Adrenal gland (tissue), 12 donors: Measurements from ENCODE around the gene ZNF813. TPM values are rescaled to one million over a fixed set of nuclear protein-coding genes. Genes with fewer than 3 reads are reported as not detected.
A peak's percentile ranks its signal among the peaks of the same experiment; 100 is the strongest.

Experiments
- DNase-seq, 7 donors: peaks; one replicate each; pipeline ENCODE4 v3.0.0-alpha.2; 2019 to 2020
- H3K27ac ChIP-seq, 5 donors: fragments of 200-600 bp; sonication (generic) in 4 of 5; 1 replicate in 3 of 5; 2 replicates in 2 of 5; pipeline versions ENCODE4 v1.5.1 to v1.8.0; 2016 to 2020; ENCODE audit warnings: mild to moderate bottlenecking in 1 of 5
- H3K27me3 ChIP-seq: fragments of 200-600 bp; 2 replicates; pipeline ENCODE4 v1.8.0; 2021
- H3K36me3 ChIP-seq, 2 donors: fragments of 200-600 bp; replicated peaks in 1 of 2; 1 replicate in 1 of 2; 2 replicates in 1 of 2; pipeline versions ENCODE4 v1.5.1 to v1.8.0; 2018 to 2022
- H3K4me1 ChIP-seq, 2 donors: fragments of 200-600 bp; replicated peaks in 1 of 2; 1 replicate in 1 of 2; 2 replicates in 1 of 2; pipeline versions ENCODE4 v1.5.1 to v1.8.0; 2018 to 2021
- H3K4me3 ChIP-seq, 4 donors: fragments of 200-600 bp; sonication (generic) in 3 of 4; one replicate each; pipeline ENCODE4 v1.5.1; 2016 to 2018
- H3K9me3 ChIP-seq, 3 donors: fragments of 200-600 bp; sonication (generic) in 1 of 3; replicated peaks in 1 of 3; 1 replicate in 2 of 3; 2 replicates in 1 of 3; pipeline versions ENCODE4 v1.5.1 to v1.8.0; 2016 to 2021
- CTCF ChIP-seq, 6 experiments: fragments of 450-650 bp in 4 of 6; fragments of 200-600 bp in 2 of 6; sonication (generic) in 1 of 6; IDR thresholded peaks; 1 replicate in 5 of 6; 2 replicates in 1 of 6; pipeline versions ENCODE4 v1.5.1 to v1.8.0; 2016 to 2021; ENCODE audit warnings: antibody characterized with exemption in 6 of 6, mild to moderate bottlenecking in 2 of 6, moderate library complexity in 1 of 6
- POLR2A ChIP-seq, 2 donors: fragments of 450-650 bp; IDR thresholded peaks; one replicate each; pipeline ENCODE4 v1.6.1; 2017; ENCODE audit warnings: antibody characterized with exemption in 2 of 2, mild to moderate bottlenecking in 2 of 2, moderate library complexity in 1 of 2
- WGBS, 4 donors: extraction: QIAGEN DNeasy Blood & Tissue Kit in 2 of 4; methylation state at CpG; one replicate each; pipeline versions ENCODE4 v1.1.5 to v1.1.7; 2013 to 2017; 5-methylcytosine and 5-hydroxymethylcytosine counted together
- intact Hi-C, 2 donors: fragments of 100-400 bp; cut with DNase I; formaldehyde crosslinking; loops; one replicate each; pipeline versions ENCODE4 v1.14.1 to v1.15.0; 2022 to 2023
- polyA plus RNA-seq, 3 donors: library from polyadenylated mRNA; stranded (reverse); fragments of 200-250 nt in 2 of 3; fragments of 350-450 nt in 1 of 3; fragmentation: Illumina TruSeq in 1 of 3; extraction: RNeasy Lipid Tissue Mini Kit (QIAGEN cat#74804) in 1 of 3; gene quantifications; one replicate each; pipeline ENCODE4 v1.2.3, GENCODE V29; 2013 to 2014
- total RNA-seq, 9 donors: library from RNA; depleted of rRNA in 4 of 9; stranded (reverse); fragments of >200 nt in 4 of 9; fragments of 120-200 nt in 1 of 9; fragmentation: NEBNext Ultra II Directional in 1 of 9; extraction: Animal tissue kit (Norgen Biotek cat#: 25700) in 1 of 9; gene quantifications; one replicate each; pipeline versions ENCODE4 v1.1.0 to v1.2.4, GENCODE V29; 2013 to 2023
- donor health status: healthy with polysubstance abuse.
- donor health status: Bipolar disorder and iron deficiency.
- donor health status: DM: yes; HTN: yes; CAD: no.
- donor health status: DM: no; HTN: no; CAD: no.
- donor health status: DM: no; HTN: no; CAD: no.
- donor health status: DM: yes; HTN: yes; CAD: no.

Gene ZNF813
- total and polyA plus RNA-seq, 12 donors, result 0.51 to 6.4 (median 2.5) TPM

DNA sequence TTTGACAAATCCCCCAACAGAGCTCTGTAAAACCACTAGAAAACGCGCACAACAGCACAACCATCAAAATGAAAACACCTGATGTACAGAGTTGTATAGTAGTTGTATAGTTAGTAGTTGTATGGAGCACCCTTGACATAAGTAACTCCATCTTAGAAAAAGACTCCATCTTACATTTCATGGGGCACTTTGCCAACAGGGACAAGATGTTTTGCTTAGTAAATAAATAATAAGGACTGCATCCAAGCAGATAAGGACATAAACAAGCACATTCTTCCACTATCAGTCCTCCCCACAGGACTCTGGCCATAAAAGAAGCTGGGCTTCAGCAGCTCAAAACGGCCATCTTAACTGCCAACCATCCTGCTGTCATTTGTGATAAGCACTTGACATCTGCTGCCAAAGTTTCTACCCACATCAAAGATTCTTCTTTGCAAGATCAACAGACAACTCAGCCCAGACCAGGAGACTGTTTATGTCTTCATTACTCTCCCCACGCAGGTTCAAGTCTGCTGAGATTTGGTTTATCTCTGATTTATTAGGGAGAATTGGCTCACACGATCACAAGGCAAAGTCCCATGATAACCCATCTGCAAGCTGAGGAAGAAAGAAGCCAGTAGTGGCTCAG, 49.7 kb downstream of the ZNF813 start:
- no peaks in the 10 kb centered on the region for H3K36me3 ChIP-seq
- 58 to 72% (median 61%) methylated on average over 5 of the region's 5 CpGs for WGBS, 4 donors
- intact Hi-C loops, result loop anchor here in 1 of 2 donors (10.0 kb wide), 2 partner anchors 92 to 322 kb away; partner anchors contain the start of gene ZNF665
- no peak for TF ChIP-seq POLR2A (IDR thresholded peaks at IDR 0.05)
- TF ChIP-seq CTCF (IDR thresholded peaks at IDR 0.05), result no peak
- no peak for DNase-seq
- H3K27me3 ChIP-seq, result no peaks in the 10 kb centered on the region
- H3K9me3 ChIP-seq, result no peaks in the 10 kb centered on the region
- no peak overlapping the region for H3K27ac ChIP-seq
- peaks cover 0 to 9% of the 10 kb centered on the region in 2 donors for H3K4me1 ChIP-seq
- no peak overlapping the region for H3K4me3 ChIP-seq

- TF ChIP-seq CTCF (IDR thresholded peaks at IDR 0.05) (no peak), POLR2A (IDR thresholded peaks at IDR 0.05) (no peak)
- Histone ChIP-seq H3K9me3 (no peaks in the 10 kb centered on the region), H3K4me1 (peaks cover 0 to 9% of the 10 kb centered on the region in 2 donors), H3K4me3 (no peak overlapping the region), H3K36me3 (no peaks in the 10 kb centered on the region), H3K27me3 (no peaks in the 10 kb centered on the region), H3K27ac (no peak overlapping the region)
- no peak for DNase-seq
- intact Hi-C loops, result loop anchor here in 1 of 2 donors (10.0 kb wide), 2 partner anchors 93 to 323 kb away; partner anchors contain the start of gene ZNF665
- 80 to 85% (median 82%) methylated on average over 4 of the region's 4 CpGs for WGBS, 4 donors
These were observed 50.6 kb downstream of the ZNF813 start for GRCh38 chr19:53518121-53518520.

DNA sequence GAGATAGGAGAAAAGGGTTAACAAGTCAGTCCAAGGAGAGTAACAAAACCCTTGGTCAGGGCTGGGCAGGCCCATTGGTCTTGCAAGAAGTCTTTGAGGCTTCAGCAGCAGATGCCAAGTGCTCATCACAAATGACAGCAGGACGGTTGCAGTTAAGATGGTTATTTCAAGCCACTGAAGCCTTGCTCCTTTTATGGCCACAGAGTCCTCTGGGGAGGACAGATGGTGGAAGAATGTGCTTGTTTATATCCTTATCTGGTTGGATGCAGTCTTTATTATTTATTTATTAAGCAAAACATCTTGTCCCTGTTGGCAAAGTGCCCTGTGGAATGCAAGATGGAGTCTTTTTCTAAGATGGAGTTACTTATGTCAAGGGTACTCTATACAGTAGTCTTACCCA, 51.2 kb downstream of the ZNF813 start:
- H3K4me1 ChIP-seq, result peaks cover 0 to 9% of the 10 kb centered on the region in 2 donors
- WGBS, 4 donors, result 59 to 75% (median 70%) methylated on average over 1 of the region's 1 CpG
- no peak for DNase-seq
- H3K36me3 ChIP-seq, result no peaks in the 10 kb centered on the region
- intact Hi-C loops, result loop anchor here in 1 of 2 donors (10.0 kb wide), 2 partner anchors 94 to 324 kb away; partner anchors contain the start of gene ZNF665
- TF ChIP-seq CTCF (IDR thresholded peaks at IDR 0.05) (no peak), POLR2A (IDR thresholded peaks at IDR 0.05) (no peak)
- peak overlapping the region in 1 of 5 donors; percentile 90 for H3K27ac ChIP-seq
- H3K4me3 ChIP-seq, result no peak overlapping the region
- H3K27me3 ChIP-seq, result no peaks in the 10 kb centered on the region
- no peaks in the 10 kb centered on the region for H3K9me3 ChIP-seq

DNA sequence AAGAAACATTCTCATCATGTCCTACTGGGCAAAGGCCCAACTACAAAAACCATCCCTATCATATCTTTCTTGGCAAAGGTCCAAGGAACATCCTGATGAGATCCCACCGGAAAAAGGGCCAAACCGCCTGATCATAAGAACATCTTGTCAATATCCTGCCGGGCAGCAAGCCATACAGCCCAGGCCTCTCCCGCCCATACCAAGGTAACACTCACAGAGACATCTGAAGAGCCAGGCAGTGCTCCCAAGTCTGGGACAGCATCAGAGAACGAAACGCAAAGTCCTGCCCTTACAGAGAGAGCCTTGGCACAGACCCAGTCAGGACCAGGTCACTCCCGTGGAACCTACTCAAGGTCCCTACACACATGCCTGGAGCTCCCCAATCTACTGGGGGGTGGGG, 51.9 kb downstream of the ZNF813 start:
- 46 to 83% (median 60%) methylated on average over 5 to 7 of the region's 7 CpGs for WGBS, 4 donors
- H3K9me3 ChIP-seq, result no peaks in the 10 kb centered on the region
- no peaks in the 10 kb centered on the region for H3K36me3 ChIP-seq
- DNase-seq, result peak in 5 of 7 donors; percentile 32 to 82 (median 59)
- intact Hi-C loops, result loop anchor here in 1 of 2 donors (10.0 kb wide), 2 partner anchors 95 to 325 kb away; partner anchors contain the start of gene ZNF665
- peaks cover 0 to 9% of the 10 kb centered on the region in 2 donors for H3K4me1 ChIP-seq
- H3K4me3 ChIP-seq, result no peak overlapping the region
- no peak for TF ChIP-seq CTCF (IDR thresholded peaks at IDR 0.05)
- TF ChIP-seq POLR2A (IDR thresholded peaks at IDR 0.05), result no peak
- no peaks in the 10 kb centered on the region for H3K27me3 ChIP-seq
- peak overlapping the region in 2 of 5 donors; percentile 90 for H3K27ac ChIP-seq
